SK-N-SH treated with all-trans-retinoic acid at 6 μM for 48 hours (cell line): ENCODE results near the gene OS9.
"Not testable (repeated sequence)": the region's sequence is repeated elsewhere in the genome, so short reads cannot be mapped to it uniquely, and the experiment has no call there.

ENCODE experiments used
- ATAC-seq: fragments of 200-7000 bp; cut with Tn5 transposase; 3 replicates; pipeline ENCODE4 v1.9.1; 2020; ENCODE audit warnings: mild to moderate bottlenecking, moderate library complexity
- BACH2 ChIP-seq: fragments of 250-450 bp; sonication (Bioruptor Pico); IDR thresholded peaks from 2 replicates; pipeline ENCODE4 v1.9.0; 2021; ENCODE audit warnings: mild to moderate bottlenecking, borderline replicate concordance
- CSDC2 ChIP-seq: fragments of 250-450 bp; sonication (Bioruptor Pico); IDR thresholded peaks from 2 replicates; pipeline ENCODE4 v1.5.0; 2020; ENCODE audit warnings: mild to moderate bottlenecking, moderate library complexity
- OSR1 ChIP-seq: fragments of 250-450 bp; sonication (Bioruptor Pico); IDR thresholded peaks from 2 replicates; pipeline ENCODE4 v1.8.0; 2022; ENCODE audit warnings: moderate library complexity, mild to moderate bottlenecking, inconsistent platforms
- PPARA ChIP-seq: fragments of 250-450 bp; sonication (Bioruptor Pico); IDR thresholded peaks from 2 replicates; pipeline ENCODE4 v1.5.0; 2020; ENCODE audit warnings: mild to moderate bottlenecking, borderline replicate concordance
- RARB ChIP-seq: fragments of 250-450 bp; sonication (Bioruptor Pico); IDR thresholded peaks from 2 replicates; pipeline ENCODE4 v1.8.0; 2021; ENCODE audit warnings: mild to moderate bottlenecking, moderate library complexity
- SNAI2 ChIP-seq: fragments of 250-450 bp; sonication (Bioruptor Pico); IDR thresholded peaks from 2 replicates; pipeline ENCODE4 v1.5.0; 2020; ENCODE audit warnings: mild to moderate bottlenecking, moderate library complexity
- TCF4 ChIP-seq: fragments of 250-450 bp; sonication (Bioruptor Pico); IDR thresholded peaks from 2 replicates; pipeline ENCODE4 v1.8.0; 2021; ENCODE audit warnings: mild to moderate bottlenecking, moderate library complexity, borderline replicate concordance
- ZFP3 ChIP-seq: fragments of 250-450 bp; sonication (Bioruptor Pico); IDR thresholded peaks from 2 replicates; pipeline ENCODE4 v1.5.0; 2020; ENCODE audit warnings: mild to moderate bottlenecking, moderate library complexity
- ZFP30 ChIP-seq: fragments of 450-650 bp; formaldehyde crosslinking; IDR thresholded peaks from 2 replicates; pipeline ENCODE4 v1.5.0; 2022; ENCODE audit warnings: mild to moderate bottlenecking, moderate library complexity
- ZNF565 ChIP-seq: fragments of 450-650 bp; formaldehyde crosslinking; conservative IDR thresholded peaks from 2 replicates; pipeline ENCODE4 v1.5.0; 2020; ENCODE audit warnings: low read depth, mild to moderate bottlenecking, moderate library complexity
- ZNF70 ChIP-seq: fragments of 450-650 bp; formaldehyde crosslinking; IDR thresholded peaks from 2 replicates; pipeline ENCODE4 v1.5.0; 2020; ENCODE audit warnings: mild to moderate bottlenecking, moderate library complexity
- ZNF8 ChIP-seq: fragments of 450-650 bp; formaldehyde crosslinking; IDR thresholded peaks from 2 replicates; pipeline ENCODE4 v1.5.0; 2020; ENCODE audit warnings: mild to moderate bottlenecking, moderate library complexity
- TF ChIP-seq, protein P1 (sequence below): fragments of 250-450 bp; sonication (Bioruptor Pico); IDR thresholded peaks from 2 replicates; pipeline ENCODE4 v1.5.1; 2020; ENCODE audit warnings: low read depth, mild to moderate bottlenecking, moderate library complexity
- TF ChIP-seq, protein P2 (sequence below): fragments of 250-450 bp; sonication (Bioruptor Pico); IDR thresholded peaks from 2 replicates; pipeline ENCODE4 v1.5.1; 2021; ENCODE audit warnings: mild to moderate bottlenecking, moderate library complexity
- TF ChIP-seq, protein P3 (sequence below): fragments of 250-450 bp; sonication (Bioruptor Pico); IDR thresholded peaks from 2 replicates; pipeline ENCODE4 v1.8.0; 2021; ENCODE audit warnings: low read depth, mild to moderate bottlenecking, moderate library complexity, borderline replicate concordance

Gene OS9

DNA sequence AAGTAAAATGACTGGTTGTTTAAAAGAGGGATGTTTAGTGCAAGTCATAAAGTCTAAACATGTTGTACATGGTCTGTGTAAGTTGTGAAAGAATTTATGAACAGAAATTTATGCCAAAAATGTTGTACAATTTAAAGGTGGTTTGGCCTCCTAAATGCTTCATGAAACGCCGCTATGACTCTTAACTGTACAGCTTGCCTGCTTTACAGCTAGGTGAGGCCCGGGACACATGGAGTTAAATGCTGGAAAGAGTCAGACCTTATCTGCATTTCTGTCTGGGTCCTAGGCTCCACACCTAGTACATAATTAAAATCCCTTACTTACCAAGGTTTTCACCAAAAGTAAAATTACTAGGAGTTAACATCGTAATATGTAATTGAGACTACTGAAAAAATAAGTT, 32.6 kb upstream of the OS9 start (continued):
- TF ChIP-seq SNAI2 (CRISPR knock-in tag) (no peak), ZNF565 (CRISPR knock-in tag) (no peak), ZFP3 (CRISPR knock-in tag) (no peak)

DNA sequence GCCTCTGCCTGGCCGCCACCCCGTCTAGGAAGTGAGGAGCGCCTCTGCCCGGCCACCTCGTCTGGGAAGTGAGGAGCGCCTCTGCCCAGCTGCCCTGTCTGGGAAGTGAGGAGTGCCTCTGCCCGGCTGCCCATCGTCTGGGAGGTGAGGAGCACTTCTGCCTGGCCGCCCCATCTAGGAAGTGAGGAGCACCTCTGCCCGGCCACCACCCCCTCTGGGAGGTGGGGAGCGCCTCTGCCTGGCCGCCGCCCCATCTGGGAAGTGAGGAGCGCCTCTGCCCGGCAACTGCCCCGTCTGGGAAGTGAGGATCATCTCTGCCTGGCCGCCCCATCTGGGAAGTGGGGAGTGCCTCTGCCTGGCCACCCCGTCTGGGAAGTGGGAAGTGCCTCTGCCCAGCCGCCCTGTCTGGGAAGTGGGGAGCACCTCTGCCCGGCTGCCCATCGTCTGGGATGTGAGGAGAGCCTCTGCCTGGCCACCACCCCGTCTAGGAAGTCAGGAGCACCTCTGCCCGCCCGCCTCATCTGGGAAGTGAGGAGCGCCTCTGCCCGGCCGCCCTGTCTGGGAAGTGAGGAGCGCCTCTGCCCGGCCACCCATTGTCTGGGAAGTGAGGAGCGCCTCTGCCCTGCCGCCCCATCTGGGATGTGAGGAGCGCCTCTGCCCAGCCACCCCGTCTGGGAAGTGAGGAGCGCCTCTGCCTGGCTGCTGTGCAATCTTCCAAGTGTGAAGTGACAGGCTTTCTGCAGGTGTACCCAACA, 28.7 kb upstream of the OS9 start:
- not testable (repeated sequence) for ATAC-seq

DNA sequence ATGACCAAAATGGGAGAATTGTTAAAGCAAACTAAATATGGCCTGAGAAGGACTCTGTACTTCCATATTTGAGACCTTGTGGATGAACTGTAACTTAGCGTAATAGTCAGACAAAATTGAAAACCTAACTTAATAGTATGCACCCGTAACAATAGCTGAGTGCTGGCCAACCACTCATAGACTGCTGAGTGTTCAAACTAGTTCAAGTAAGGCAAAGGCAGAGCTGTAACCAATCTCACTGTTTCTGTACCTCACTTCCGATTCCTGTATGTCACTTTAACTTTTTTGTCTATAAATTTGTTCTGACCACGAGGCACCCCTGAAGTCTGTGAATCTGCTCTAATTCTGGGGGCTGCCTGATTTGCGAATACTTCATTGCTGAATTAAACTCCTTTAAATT, 27.0 kb upstream of the OS9 start:
- ATAC-seq, result no peak
- TF ChIP-seq, protein P1, sequence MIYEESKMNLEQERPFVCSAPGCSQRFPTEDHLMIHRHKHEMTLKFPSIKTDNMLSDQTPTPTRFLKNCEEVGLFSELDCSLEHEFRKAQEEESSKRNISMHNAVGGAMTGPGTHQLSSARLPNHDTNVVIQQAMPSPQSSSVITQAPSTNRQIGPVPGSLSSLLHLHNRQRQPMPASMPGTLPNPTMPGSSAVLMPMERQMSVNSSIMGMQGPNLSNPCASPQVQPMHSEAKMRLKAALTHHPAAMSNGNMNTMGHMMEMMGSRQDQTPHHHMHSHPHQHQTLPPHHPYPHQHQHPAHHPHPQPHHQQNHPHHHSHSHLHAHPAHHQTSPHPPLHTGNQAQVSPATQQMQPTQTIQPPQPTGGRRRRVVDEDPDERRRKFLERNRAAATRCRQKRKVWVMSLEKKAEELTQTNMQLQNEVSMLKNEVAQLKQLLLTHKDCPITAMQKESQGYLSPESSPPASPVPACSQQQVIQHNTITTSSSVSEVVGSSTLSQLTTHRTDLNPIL (CRISPR knock-in tag), result no peak
- no peak for TF ChIP-seq SNAI2 (CRISPR knock-in tag)
- no peak for TF ChIP-seq PPARA (CRISPR knock-in tag)
- no peak for TF ChIP-seq ZFP3 (CRISPR knock-in tag)
- no peak for TF ChIP-seq ZNF8 (CRISPR knock-in tag)
- TF ChIP-seq ZNF70, result no peak
- no peak for TF ChIP-seq ZFP30
- TF ChIP-seq ZNF565 (CRISPR knock-in tag), result no peak
- no peak for TF ChIP-seq TCF4 (CRISPR knock-in tag)
- TF ChIP-seq, protein P2, sequence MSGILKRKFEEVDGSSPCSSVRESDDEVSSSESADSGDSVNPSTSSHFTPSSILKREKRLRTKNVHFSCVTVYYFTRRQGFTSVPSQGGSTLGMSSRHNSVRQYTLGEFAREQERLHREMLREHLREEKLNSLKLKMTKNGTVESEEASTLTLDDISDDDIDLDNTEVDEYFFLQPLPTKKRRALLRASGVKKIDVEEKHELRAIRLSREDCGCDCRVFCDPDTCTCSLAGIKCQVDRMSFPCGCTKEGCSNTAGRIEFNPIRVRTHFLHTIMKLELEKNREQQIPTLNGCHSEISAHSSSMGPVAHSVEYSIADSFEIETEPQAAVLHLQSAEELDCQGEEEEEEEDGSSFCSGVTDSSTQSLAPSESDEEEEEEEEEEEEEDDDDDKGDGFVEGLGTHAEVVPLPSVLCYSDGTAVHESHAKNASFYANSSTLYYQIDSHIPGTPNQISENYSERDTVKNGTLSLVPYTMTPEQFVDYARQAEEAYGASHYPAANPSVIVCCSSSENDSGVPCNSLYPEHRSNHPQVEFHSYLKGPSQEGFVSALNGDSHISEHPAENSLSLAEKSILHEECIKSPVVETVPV (CRISPR knock-in tag), result no peak
- TF ChIP-seq RARB, result no peak
- no peak for TF ChIP-seq BACH2 (CRISPR knock-in tag)
- TF ChIP-seq CSDC2 (CRISPR knock-in tag), result no peak
- no peak for TF ChIP-seq OSR1 (CRISPR knock-in tag)
- TF ChIP-seq, all 23 proteins: peak for 0

DNA sequence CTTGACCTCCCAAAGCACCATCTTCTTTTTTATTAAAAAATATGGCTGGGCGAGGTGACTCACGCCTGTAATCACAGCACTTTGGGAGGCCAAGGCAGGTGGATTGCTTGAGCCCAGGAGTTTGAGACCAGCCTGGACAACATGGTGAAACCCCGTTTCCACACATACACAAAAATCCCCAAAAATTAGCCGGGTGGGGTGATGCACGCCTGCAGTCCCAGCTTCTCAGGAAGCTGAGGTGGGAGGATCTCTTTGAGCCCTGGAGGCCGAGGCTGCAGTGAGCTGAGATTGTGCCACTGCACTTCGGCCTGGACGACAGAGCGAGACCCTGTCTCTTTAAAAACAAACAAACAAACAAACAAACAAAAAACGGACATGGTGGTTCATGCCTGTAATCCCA, 24.2 kb upstream of the OS9 start:
- not testable (repeated sequence) for ATAC-seq

DNA sequence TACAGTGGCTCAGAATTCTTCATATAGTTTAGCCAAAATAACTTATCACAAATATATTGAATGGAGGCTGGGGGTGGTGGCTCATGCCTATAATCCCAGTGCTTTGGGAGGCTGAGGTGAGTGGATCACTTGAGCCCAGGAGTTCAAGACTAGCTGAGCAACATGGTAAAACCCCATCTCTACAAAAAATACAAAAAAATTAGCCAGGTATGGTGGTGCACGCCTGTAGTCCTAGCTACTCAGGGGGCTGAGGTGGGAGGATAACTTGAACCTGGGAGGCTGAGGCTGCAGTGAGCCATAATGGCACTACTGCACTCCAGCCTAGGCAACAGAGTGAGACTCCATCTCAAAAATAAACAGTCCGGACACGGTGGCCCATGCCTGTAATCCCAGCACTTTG, 22.1 kb upstream of the OS9 start:
- not testable (repeated sequence) for ATAC-seq

DNA sequence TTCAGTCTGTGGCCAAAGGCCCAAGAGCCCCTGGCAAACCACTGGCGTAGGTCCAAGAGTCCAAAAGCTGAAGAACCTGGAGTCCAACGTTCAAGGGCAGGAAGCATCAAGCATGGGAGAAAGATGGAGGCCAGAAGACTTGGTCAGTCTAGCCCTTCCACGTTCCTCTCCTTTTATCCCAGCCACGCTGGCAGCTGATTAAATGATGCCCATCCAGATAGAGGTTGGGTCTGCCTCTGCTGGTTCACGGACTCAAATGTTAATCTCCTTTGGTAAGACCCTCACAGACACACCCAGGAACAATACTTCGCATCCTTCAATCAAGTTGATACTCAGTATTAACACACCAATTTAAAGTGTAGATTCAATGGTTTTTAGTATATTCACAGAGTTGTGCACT, 21.1 kb upstream of the OS9 start:
- ATAC-seq, result no peak
- TF ChIP-seq ZNF565 (CRISPR knock-in tag), result no peak
- TF ChIP-seq, all 23 proteins: peak for 0

DNA sequence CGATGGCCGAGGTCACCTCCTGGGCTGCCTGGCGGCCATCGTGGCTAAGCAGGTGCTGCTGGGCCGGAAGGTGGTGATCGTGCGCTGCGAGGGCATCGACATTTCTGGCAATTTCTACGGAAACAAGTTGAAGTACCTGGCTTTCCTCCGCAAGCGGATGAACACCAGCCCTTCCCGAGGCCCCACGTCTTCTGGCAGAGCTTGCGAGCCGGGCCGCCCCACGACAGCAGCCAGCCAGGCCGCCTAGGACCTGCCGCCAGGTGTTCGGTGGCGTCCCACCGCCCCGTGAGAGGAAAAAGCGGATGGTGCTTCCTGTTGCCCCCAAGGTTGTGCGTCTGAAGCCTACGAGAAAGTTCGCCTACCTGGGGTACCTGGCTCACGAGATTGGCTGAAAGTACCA, 19.2 kb upstream of the OS9 start:
- ATAC-seq, result no peak

DNA sequence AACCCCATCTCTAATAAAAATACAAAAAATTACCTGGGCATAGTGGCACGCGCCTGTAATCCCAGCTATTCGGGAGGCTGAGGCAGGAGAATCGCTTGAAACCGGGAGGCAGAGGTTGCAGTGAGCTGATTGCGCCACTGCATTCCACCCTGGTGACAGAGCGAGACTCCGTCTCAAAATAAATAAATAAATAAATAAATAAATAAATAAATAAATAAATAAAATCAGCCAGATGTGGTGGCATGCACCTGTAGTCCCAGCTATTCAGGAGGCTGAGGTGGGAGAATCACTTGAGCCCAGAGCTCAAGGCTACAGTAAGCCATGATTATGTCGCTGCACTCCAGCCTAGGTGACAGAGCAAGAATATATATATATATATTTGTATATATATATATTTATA, 16.0 kb upstream of the OS9 start:
- not testable (repeated sequence) for ATAC-seq

More for the DNA sequence above, 19.2 kb upstream of the OS9 start:
- no peak for TF ChIP-seq ZFP3 (CRISPR knock-in tag)
- TF ChIP-seq TCF4 (CRISPR knock-in tag), result no peak
- TF ChIP-seq, protein P3, sequence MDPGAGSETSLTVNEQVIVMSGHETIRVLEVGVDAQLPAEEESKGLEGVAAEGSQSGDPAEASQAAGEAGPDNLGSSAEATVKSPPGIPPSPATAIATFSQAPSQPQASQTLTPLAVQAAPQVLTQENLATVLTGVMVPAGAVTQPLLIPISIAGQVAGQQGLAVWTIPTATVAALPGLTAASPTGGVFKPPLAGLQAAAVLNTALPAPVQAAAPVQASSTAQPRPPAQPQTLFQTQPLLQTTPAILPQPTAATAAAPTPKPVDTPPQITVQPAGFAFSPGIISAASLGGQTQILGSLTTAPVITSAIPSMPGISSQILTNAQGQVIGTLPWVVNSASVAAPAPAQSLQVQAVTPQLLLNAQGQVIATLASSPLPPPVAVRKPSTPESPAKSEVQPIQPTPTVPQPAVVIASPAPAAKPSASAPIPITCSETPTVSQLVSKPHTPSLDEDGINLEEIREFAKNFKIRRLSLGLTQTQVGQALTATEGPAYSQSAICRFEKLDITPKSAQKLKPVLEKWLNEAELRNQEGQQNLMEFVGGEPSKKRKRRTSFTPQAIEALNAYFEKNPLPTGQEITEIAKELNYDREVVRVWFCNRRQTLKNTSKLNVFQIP (CRISPR knock-in tag), result no peak
- TF ChIP-seq PPARA (CRISPR knock-in tag), result no peak
- no peak for TF ChIP-seq ZNF70
- no peak for TF ChIP-seq ZNF565 (CRISPR knock-in tag)
- TF ChIP-seq SNAI2 (CRISPR knock-in tag), result no peak
